HepG2 (cell line): ENCODE results near the gene CDKN1A. TPM values are rescaled to one million over a fixed set of nuclear protein-coding genes. Genes with fewer than 3 reads are reported as not detected.

Experiments used
- ARID2 ChIP-seq: sonication (generic); formaldehyde crosslinking; IDR thresholded peaks from 2 replicates; pipeline ENCODE4 v1.8.1; 2022; ENCODE audit warnings: mild to moderate bottlenecking, missing genetic modification reagents, borderline replicate concordance
- CBX2 ChIP-seq, 2 experiments: fragments of 200-600 bp in 1 of 2; sonication (generic); formaldehyde crosslinking in 1 of 2; IDR thresholded peaks; 2 replicates each; pipeline versions ENCODE4 v1.7.0 to v1.8.1; 2018 to 2022; ENCODE audit warnings: low read depth in 2 of 2, low read length in 1 of 2, mild to moderate bottlenecking in 1 of 2, missing genetic modification reagents in 1 of 2
- ELF3 ChIP-seq: IDR thresholded peaks from 2 replicates; pipeline ENCODE4 v1.6.1; 2016; ENCODE audit warnings: missing genetic modification reagents, missing compliant biosample characterization
- FOSL2 ChIP-seq: sonication (generic); formaldehyde crosslinking; IDR thresholded peaks from 2 replicates; pipeline ENCODE4 v1.4.0; 2020; ENCODE audit warnings: missing genetic modification reagents
- HIC2 ChIP-seq: sonication (generic); formaldehyde crosslinking; IDR thresholded peaks from 2 replicates; pipeline ENCODE4 v1.9.0; 2022; ENCODE audit warnings: low read depth, missing genetic modification reagents
- HMGA1 ChIP-seq: sonication (generic); formaldehyde crosslinking; conservative IDR thresholded peaks from 2 replicates; pipeline ENCODE4 v1.4.0; 2020; ENCODE audit warnings: missing genetic modification reagents
- KAT2B ChIP-seq: fragments of 150-350 bp; IDR thresholded peaks from 2 replicates; pipeline ENCODE4 v1.6.1; 2014; ENCODE audit warnings: low read depth, low read length, borderline replicate concordance
- NKX3-1 ChIP-seq: sonication (generic); formaldehyde crosslinking; IDR thresholded peaks from 2 replicates; pipeline ENCODE4 v1.5.0; 2020; ENCODE audit warnings: missing genetic modification reagents
- POGZ ChIP-seq: sonication (generic); formaldehyde crosslinking; IDR thresholded peaks from 2 replicates; pipeline ENCODE4 v1.4.0; 2020; ENCODE audit warnings: mild to moderate bottlenecking, missing genetic modification reagents
- RAD21 ChIP-seq: fragments of 450-650 bp; formaldehyde crosslinking; IDR thresholded peaks from 2 replicates; pipeline ENCODE4 v1.5.0; 2020; ENCODE audit warnings: mild to moderate bottlenecking
- RBM39 ChIP-seq: fragments of 200-400 bp; formaldehyde crosslinking; IDR thresholded peaks from one replicate; pipeline ENCODE4 v1.6.1; 2018; ENCODE audit warnings: antibody characterized with exemption, mild to moderate bottlenecking, low read depth, low read length; ENCODE audit not compliant: poor library complexity, severe bottlenecking
- XRCC5 ChIP-seq: fragments of 200-400 bp; formaldehyde crosslinking; optimal IDR thresholded peaks from 2 replicates; pipeline ENCODE3; 2017; ENCODE audit warnings: mild to moderate bottlenecking, low read length
- YEATS4 ChIP-seq: sonication (generic); formaldehyde crosslinking; IDR thresholded peaks from 2 replicates; pipeline ENCODE4 v1.4.0; 2020; ENCODE audit warnings: missing genetic modification reagents, borderline replicate concordance
- ZC3H13 ChIP-seq: sonication (generic); formaldehyde crosslinking; IDR thresholded peaks from 2 replicates; pipeline ENCODE4 v1.8.1; 2023; ENCODE audit warnings: mild to moderate bottlenecking, missing genetic modification reagents, moderate library complexity
- ZNF256 ChIP-seq: sonication (generic); formaldehyde crosslinking; conservative IDR thresholded peaks from 2 replicates; pipeline ENCODE4 v1.4.0; 2020; ENCODE audit warnings: missing genetic modification reagents
- ZNF644 ChIP-seq: IDR thresholded peaks from 2 replicates; pipeline ENCODE4 v1.6.1; 2016; ENCODE audit warnings: low read depth
- ZNF839 ChIP-seq: sonication (generic); formaldehyde crosslinking; IDR thresholded peaks from 2 replicates; pipeline ENCODE4 v1.4.0; 2020; ENCODE audit warnings: missing genetic modification reagents, mild to moderate bottlenecking, borderline replicate concordance
- polyA plus RNA-seq, 8 experiments: library from polyadenylated mRNA; depleted of rRNA in 3 of 8; stranded (reverse) in 7 of 8; unstranded in 1 of 8; fragments of >200 nt; fragmentation: Illumina TruSeq in 4 of 8; extraction: Trizol in 4 of 8; gene quantifications; 2 replicates each; pipeline versions ENCODE4 v1.2.1 to v1.2.3, GENCODE V29; 2011 to 2016; ENCODE audit warnings: low read depth in 4 of 8, missing spikeins in 1 of 8, mixed read lengths in 1 of 8; ENCODE audit not compliant: insufficient read depth in 1 of 8
- total RNA-seq, 5 experiments: library from RNA; depleted of rRNA; stranded (reverse); fragments of >200 nt; fragmentation: Illumina TruSeq; extraction: Trizol; gene quantifications; 2 replicates each; pipeline ENCODE4 v1.2.3, GENCODE V29; 2016; ENCODE audit warnings: low read depth in 1 of 5
- TF ChIP-seq, protein P1 (sequence below): sonication (generic); formaldehyde crosslinking; IDR thresholded peaks from 2 replicates; pipeline ENCODE4 v1.9.0; 2021; ENCODE audit warnings: mild to moderate bottlenecking, missing genetic modification reagents
- TF ChIP-seq, protein P2 (sequence below): sonication (generic); formaldehyde crosslinking; conservative IDR thresholded peaks from 2 replicates; pipeline ENCODE4 v1.4.0; 2020; ENCODE audit warnings: missing genetic modification reagents

CDKN1A gene
- total and polyA plus RNA-seq, 2 of the 13 experiments (the other 11 are each of a cell fraction or from before 2014, with no cell fraction given) = 60.7 to 92.1 TPM

- TF ChIP-seq, protein P1, sequence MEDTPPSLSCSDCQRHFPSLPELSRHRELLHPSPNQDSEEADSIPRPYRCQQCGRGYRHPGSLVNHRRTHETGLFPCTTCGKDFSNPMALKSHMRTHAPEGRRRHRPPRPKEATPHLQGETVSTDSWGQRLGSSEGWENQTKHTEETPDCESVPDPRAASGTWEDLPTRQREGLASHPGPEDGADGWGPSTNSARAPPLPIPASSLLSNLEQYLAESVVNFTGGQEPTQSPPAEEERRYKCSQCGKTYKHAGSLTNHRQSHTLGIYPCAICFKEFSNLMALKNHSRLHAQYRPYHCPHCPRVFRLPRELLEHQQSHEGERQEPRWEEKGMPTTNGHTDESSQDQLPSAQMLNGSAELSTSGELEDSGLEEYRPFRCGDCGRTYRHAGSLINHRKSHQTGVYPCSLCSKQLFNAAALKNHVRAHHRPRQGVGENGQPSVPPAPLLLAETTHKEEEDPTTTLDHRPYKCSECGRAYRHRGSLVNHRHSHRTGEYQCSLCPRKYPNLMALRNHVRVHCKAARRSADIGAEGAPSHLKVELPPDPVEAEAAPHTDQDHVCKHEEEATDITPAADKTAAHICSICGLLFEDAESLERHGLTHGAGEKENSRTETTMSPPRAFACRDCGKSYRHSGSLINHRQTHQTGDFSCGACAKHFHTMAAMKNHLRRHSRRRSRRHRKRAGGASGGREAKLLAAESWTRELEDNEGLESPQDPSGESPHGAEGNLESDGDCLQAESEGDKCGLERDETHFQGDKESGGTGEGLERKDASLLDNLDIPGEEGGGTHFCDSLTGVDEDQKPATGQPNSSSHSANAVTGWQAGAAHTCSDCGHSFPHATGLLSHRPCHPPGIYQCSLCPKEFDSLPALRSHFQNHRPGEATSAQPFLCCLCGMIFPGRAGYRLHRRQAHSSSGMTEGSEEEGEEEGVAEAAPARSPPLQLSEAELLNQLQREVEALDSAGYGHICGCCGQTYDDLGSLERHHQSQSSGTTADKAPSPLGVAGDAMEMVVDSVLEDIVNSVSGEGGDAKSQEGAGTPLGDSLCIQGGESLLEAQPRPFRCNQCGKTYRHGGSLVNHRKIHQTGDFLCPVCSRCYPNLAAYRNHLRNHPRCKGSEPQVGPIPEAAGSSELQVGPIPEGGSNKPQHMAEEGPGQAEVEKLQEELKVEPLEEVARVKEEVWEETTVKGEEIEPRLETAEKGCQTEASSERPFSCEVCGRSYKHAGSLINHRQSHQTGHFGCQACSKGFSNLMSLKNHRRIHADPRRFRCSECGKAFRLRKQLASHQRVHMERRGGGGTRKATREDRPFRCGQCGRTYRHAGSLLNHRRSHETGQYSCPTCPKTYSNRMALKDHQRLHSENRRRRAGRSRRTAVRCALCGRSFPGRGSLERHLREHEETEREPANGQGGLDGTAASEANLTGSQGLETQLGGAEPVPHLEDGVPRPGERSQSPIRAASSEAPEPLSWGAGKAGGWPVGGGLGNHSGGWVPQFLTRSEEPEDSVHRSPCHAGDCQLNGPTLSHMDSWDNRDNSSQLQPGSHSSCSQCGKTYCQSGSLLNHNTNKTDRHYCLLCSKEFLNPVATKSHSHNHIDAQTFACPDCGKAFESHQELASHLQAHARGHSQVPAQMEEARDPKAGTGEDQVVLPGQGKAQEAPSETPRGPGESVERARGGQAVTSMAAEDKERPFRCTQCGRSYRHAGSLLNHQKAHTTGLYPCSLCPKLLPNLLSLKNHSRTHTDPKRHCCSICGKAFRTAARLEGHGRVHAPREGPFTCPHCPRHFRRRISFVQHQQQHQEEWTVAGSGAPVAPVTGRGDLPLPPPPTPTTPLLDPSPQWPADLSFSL (CRISPR knock-in tag) = no peak
- TF ChIP-seq, protein P2, sequence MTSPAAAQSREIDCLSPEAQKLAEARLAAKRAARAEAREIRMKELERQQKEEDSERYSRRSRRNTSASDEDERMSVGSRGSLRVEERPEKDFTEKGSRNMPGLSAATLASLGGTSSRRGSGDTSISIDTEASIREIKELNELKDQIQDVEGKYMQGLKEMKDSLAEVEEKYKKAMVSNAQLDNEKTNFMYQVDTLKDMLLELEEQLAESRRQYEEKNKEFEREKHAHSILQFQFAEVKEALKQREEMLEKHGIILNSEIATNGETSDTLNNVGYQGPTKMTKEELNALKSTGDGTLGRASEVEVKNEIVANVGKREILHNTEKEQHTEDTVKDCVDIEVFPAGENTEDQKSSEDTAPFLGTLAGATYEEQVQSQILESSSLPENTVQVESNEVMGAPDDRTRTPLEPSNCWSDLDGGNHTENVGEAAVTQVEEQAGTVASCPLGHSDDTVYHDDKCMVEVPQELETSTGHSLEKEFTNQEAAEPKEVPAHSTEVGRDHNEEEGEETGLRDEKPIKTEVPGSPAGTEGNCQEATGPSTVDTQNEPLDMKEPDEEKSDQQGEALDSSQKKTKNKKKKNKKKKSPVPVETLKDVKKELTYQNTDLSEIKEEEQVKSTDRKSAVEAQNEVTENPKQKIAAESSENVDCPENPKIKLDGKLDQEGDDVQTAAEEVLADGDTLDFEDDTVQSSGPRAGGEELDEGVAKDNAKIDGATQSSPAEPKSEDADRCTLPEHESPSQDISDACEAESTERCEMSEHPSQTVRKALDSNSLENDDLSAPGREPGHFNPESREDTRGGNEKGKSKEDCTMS = no peak
- peak; percentile 62 for TF ChIP-seq ELF3 (CRISPR knock-in tag)
- TF ChIP-seq ZNF839 (CRISPR knock-in tag) = no peak
- TF ChIP-seq KAT2B = no peak
- TF ChIP-seq HMGA1 (CRISPR knock-in tag) = no peak
- TF ChIP-seq FOSL2 (CRISPR knock-in tag) = peak; percentile 71
- TF ChIP-seq YEATS4 = no peak; the same call in 1 of the 2 replicates
- TF ChIP-seq NKX3-1 (CRISPR knock-in tag) = peak; percentile 94
- peak; percentile 76; the same call in 1 of the 2 replicates for TF ChIP-seq ZC3H13 (CRISPR knock-in tag)
- TF ChIP-seq RBM39 = peak; percentile 57
- no peak for TF ChIP-seq POGZ (CRISPR knock-in tag)
- TF ChIP-seq ZNF644 (CRISPR knock-in tag) = no peak
- TF ChIP-seq ZNF256 (CRISPR knock-in tag) = no peak; the same call in 1 of the 2 replicates
- TF ChIP-seq CBX2 (IDR thresholded peaks at IDR 0.05; ENCODE audit: low read depth, low read length) = no peak
- 0 out of 2 replicates have a peak, but pooled peaks have one; percentile 32 for TF ChIP-seq CBX2 (CRISPR knock-in tag; IDR thresholded peaks at IDR 0.05; ENCODE audit: low read depth)
- 0 out of 2 replicates have a peak, but pooled peaks have one; percentile 73 for TF ChIP-seq ARID2 (CRISPR knock-in tag)
- no peak for TF ChIP-seq XRCC5
- no peak for TF ChIP-seq RAD21 (CRISPR knock-in tag)
- peak; percentile 98 for TF ChIP-seq HIC2 (CRISPR knock-in tag)
Observed at GRCh38 chr6:36683656-36684446, 5.3 kb downstream of the CDKN1A start (continued).
